Testis (tissue), 3 donors: ENCODE data around the gene FBLN2. TPM values are rescaled to one million over a fixed set of nuclear protein-coding genes. Genes with fewer than 3 reads are reported as not detected.

Experiments
- DNase-seq: peaks from one replicate; pipeline ENCODE4 v3.0.0-alpha.2; 2019
- H3K27ac ChIP-seq, 2 donors: fragments of 200-600 bp; sonication (generic); one replicate each; pipeline ENCODE4 v1.5.1; 2019
- H3K27me3 ChIP-seq: fragments of 200-600 bp; sonication (generic); one replicate; pipeline ENCODE4 v1.5.1; 2019
- H3K36me3 ChIP-seq: fragments of 200-600 bp; sonication (generic); one replicate; pipeline ENCODE4 v1.5.1; 2017; ENCODE audit warnings: low read depth; ENCODE audit errors: missing control alignments
- H3K4me1 ChIP-seq: fragments of 200-600 bp; sonication (generic); one replicate; pipeline ENCODE4 v1.5.1; 2019
- H3K4me3 ChIP-seq, 2 donors: fragments of 200-600 bp; sonication (generic); one replicate each; pipeline ENCODE4 v1.5.1; 2017 to 2019
- H3K9me3 ChIP-seq: fragments of 200-600 bp; sonication (generic); one replicate; pipeline ENCODE4 v1.5.1; 2017
- POLR2A ChIP-seq: fragments of 450-650 bp; IDR thresholded peaks from one replicate; pipeline ENCODE4 v1.6.1; 2017; ENCODE audit warnings: antibody characterized with exemption, mild to moderate bottlenecking, moderate library complexity
- WGBS, 2 donors: methylation state at CpG; one replicate each; pipeline ENCODE4 v1.1.5; 2018; 5-methylcytosine and 5-hydroxymethylcytosine counted together
- intact Hi-C: fragments of 100-400 bp; cut with DNase I; formaldehyde crosslinking; loops from one replicate; pipeline ENCODE4 v1.15.1; 2023; ENCODE audit warnings: low total_unique reads
- polyA plus RNA-seq: library from polyadenylated mRNA; stranded (reverse); fragments of 350-450 nt; fragmentation: Illumina TruSeq; extraction: RNeasy Lipid Tissue Mini Kit (QIAGEN cat#74804); gene quantifications from one replicate; pipeline ENCODE4 v1.2.3, GENCODE V29; 2014; ENCODE audit warnings: low read depth, low replicate concordance; ENCODE audit not compliant: insufficient read depth
- total RNA-seq, 2 donors: library from RNA; depleted of rRNA; stranded (reverse); fragments of >200 nt; gene quantifications; one replicate each; pipeline ENCODE4 v1.2.3, GENCODE V29; 2016
- TF ChIP-seq, protein P1 (sequence below), 3 experiments: fragments of 450-650 bp in 2 of 3; fragments of 200-600 bp in 1 of 3; sonication (generic) in 1 of 3; IDR thresholded peaks; one replicate each; pipeline ENCODE4 v1.5.1; 2016 to 2019; ENCODE audit warnings: antibody characterized with exemption in 3 of 3, mild to moderate bottlenecking in 2 of 3, moderate library complexity in 1 of 3

The FBLN2 gene
- total and polyA plus RNA-seq, 3 donors from 2014 or later, result 172 to 334 (median 248) TPM

- Histone ChIP-seq H3K27ac (no peak overlapping the region), H3K36me3 (no peaks in the 10 kb centered on the region), H3K9me3 (no peaks in the 10 kb centered on the region), H3K4me3 (no peak overlapping the region), H3K27me3 (no peaks in the 10 kb centered on the region), H3K4me1 (peaks cover 9% of the 10 kb centered on the region)
- DNase-seq, result no peak
- no peak for TF ChIP-seq POLR2A
- TF ChIP-seq, protein P1, sequence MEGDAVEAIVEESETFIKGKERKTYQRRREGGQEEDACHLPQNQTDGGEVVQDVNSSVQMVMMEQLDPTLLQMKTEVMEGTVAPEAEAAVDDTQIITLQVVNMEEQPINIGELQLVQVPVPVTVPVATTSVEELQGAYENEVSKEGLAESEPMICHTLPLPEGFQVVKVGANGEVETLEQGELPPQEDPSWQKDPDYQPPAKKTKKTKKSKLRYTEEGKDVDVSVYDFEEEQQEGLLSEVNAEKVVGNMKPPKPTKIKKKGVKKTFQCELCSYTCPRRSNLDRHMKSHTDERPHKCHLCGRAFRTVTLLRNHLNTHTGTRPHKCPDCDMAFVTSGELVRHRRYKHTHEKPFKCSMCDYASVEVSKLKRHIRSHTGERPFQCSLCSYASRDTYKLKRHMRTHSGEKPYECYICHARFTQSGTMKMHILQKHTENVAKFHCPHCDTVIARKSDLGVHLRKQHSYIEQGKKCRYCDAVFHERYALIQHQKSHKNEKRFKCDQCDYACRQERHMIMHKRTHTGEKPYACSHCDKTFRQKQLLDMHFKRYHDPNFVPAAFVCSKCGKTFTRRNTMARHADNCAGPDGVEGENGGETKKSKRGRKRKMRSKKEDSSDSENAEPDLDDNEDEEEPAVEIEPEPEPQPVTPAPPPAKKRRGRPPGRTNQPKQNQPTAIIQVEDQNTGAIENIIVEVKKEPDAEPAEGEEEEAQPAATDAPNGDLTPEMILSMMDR (IDR thresholded peaks at IDR 0.05), result no peak
- intact Hi-C loops, result loop anchor here (5.0 kb wide), 1 partner anchor 156 kb away; no protein-coding TSS in a partner anchor
- 90 to 95% methylated on average over 20 of the region's 20 CpGs for WGBS, 2 donors
Observed at GRCh38 chr3:13653631-13654279, 104.8 kb downstream of the FBLN2 start.

DNA sequence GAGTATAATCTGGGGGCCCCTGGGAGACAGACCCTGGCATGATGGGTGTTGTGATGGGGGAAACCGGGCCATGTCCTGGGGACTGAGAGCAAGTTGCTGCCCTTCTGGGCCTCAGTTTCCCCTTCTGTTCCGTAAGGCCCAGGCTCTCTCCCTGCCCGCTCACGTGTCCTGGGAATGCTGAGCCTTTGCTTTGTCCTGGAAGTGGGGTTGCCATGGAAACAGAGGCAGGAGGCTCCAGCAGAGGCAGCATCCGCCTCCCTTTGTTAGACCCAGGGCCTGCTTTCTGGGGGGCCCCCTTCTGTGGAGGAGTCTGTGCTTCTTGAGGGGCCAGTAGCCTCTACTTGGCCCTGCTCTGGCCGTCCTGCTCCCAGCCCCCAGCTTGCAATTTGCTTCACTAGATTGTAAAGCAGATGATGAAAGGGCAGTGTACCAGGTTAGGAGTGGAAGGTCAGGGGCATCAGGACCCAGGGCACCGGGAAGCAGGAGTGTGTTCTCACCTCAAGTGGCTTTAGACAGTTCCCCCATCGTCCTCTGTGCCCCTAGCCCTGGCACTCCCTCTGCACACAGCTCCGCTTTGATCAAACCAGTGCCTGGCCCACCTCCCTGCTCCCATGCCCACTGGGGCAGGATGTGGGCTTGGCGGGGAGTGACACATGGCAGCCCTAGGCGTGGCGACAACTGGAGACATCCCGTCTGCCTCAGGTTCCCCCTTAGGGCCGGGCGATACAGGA lies 105.6 kb downstream of the FBLN2 start:
- Histone ChIP-seq H3K9me3 (no peaks in the 10 kb centered on the region), H3K4me1 (peaks cover 7% of the 10 kb centered on the region), H3K27me3 (no peaks in the 10 kb centered on the region), H3K36me3 (no peaks in the 10 kb centered on the region), H3K27ac (no peak overlapping the region), H3K4me3 (peak overlapping the region; percentile 20 to 29)
- 67 to 77% methylated on average over 11 to 15 of the region's 15 CpGs for WGBS, 2 donors
- TF ChIP-seq POLR2A, result no peak
- TF ChIP-seq, protein P1 (IDR thresholded peaks at IDR 0.05), result no peak
- DNase-seq, result no peak
- intact Hi-C loops, result loop anchor here (5.0 kb wide), 1 partner anchor 157 kb away; no protein-coding TSS in a partner anchor

GRCh38 chr3:13655061-13655913 lies 106.4 kb downstream of the FBLN2 start:
- TF ChIP-seq, protein P1 (IDR thresholded peaks at IDR 0.05), result peak; percentile 39 to 57 (median 51)
- no peak for TF ChIP-seq POLR2A
- whole genome bisulfite sequencing, 2 donors, result 8 to 10% methylated on average over 3 to 67 of the region's 70 CpGs
- peak; percentile 61 for DNase-seq

GRCh38 chr3:13656584-13657301 lies 107.8 kb downstream of the FBLN2 start:
- intact Hi-C loops, result no loop called here
- no peak for TF ChIP-seq POLR2A
- TF ChIP-seq, protein P1 (IDR thresholded peaks at IDR 0.05), result no peak
- Histone ChIP-seq H3K9me3 (no peaks in the 10 kb centered on the region), H3K36me3 (no peaks in the 10 kb centered on the region), H3K27ac (no peak overlapping the region), H3K4me3 (no peak overlapping the region), H3K27me3 (no peaks in the 10 kb centered on the region), H3K4me1 (no peaks in the 10 kb centered on the region)
- DNase-seq, result no peak
- WGBS, 2 donors, result 82 to 89% methylated on average over 6 to 8 of the region's 8 CpGs

More at GRCh38 chr3:13655061-13655913, 106.4 kb downstream of the FBLN2 start:
- no peaks in the 10 kb centered on the region for H3K27me3 ChIP-seq
- H3K27ac ChIP-seq, result no peak overlapping the region
- H3K4me3 ChIP-seq, result peak overlapping the region; percentile 20 to 29
- no peaks in the 10 kb centered on the region for H3K9me3 ChIP-seq
- no peaks in the 10 kb centered on the region for H3K36me3 ChIP-seq
- H3K4me1 ChIP-seq, result no peaks in the 10 kb centered on the region
- intact Hi-C loops, result no loop called here
